ENCODE results near the gene ADD3. TPM values are rescaled to one million over a fixed set of nuclear protein-coding genes. Genes with fewer than 3 reads are reported as not detected.

Gene ADD3
- total and polyA plus RNA-seq, 4 experiments from 2014 or later, result 365 to 613 (median 449) TPM

- Histone ChIP-seq H3K9me3 (ENCODE audit: control insufficient read depth in 1 of 2, low read length in 2 of 2) (no peaks in the 10 kb centered on the region), H3K27ac (ENCODE audit: low read depth, low read length) (no peak overlapping the region), H3K4me3 (ENCODE audit: low read length in 2 of 2) (no peak overlapping the region), H3K36me3 (ENCODE audit: insufficient read depth, low read length) (no peaks in the 10 kb centered on the region), H3K27me3 (ENCODE audit: insufficient read depth, low read length) (peaks cover 30% of the 10 kb centered on the region), H3K4me1 (ENCODE audit: insufficient read depth, low read length) (peaks cover 18% of the 10 kb centered on the region)
- peaks cover 4 to 29% (median 18%) of the 10 kb centered on the region in 4 donors for H3K4me1 Mint-ChIP-seq
- no peak overlapping the region for H3K27ac Mint-ChIP-seq
- intact Hi-C loops (cut with micrococcal nuclease), result no loop called here
- no peaks in the 10 kb centered on the region for H3K9me3 Mint-ChIP-seq
- no peak for DNase-seq
- H3K27me3 Mint-ChIP-seq, result peaks cover 44 to 57% of the 10 kb centered on the region in 2 donors
- CTCF ChIA-PET (ENCODE audit: partially characterized antibody), result no interaction called here
- no peaks in the 10 kb centered on the region for H3K36me3 Mint-ChIP-seq
- POLR2A ChIA-PET (ENCODE audit: partially characterized antibody), result no interaction called here
- no peak overlapping the region for H3K4me3 Mint-ChIP-seq
These were observed 163.2 kb downstream of the ADD3 start for GRCh38 chr10:110171032-110171431.

DNA sequence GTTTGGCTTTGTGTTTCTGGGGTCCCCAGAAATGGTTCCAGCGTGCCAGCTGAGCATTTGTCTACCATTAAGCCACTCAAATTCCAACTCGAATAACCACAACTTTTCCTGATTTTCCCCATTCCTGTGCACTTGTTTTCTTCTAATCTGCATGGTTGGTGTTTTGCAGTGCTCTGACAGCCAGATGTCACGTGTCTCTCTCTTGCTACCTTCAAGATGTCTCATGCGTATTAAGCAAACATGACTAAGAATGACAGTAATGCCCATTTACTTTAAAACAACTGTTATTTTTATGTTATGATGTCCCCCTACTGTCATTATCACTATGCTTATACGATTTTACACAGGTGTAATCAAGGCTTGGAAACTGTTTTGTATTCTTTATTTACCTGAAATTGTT lies 164.4 kb downstream of the ADD3 start:
- Histone ChIP-seq H3K4me3 (ENCODE audit: low read length in 2 of 2) (no peak overlapping the region), H3K36me3 (ENCODE audit: insufficient read depth, low read length) (no peaks in the 10 kb centered on the region), H3K4me1 (ENCODE audit: insufficient read depth, low read length) (peaks cover 18% of the 10 kb centered on the region), H3K27me3 (ENCODE audit: insufficient read depth, low read length) (peaks cover 28% of the 10 kb centered on the region), H3K9me3 (ENCODE audit: control insufficient read depth in 1 of 2, low read length in 2 of 2) (no peaks in the 10 kb centered on the region), H3K27ac (ENCODE audit: low read depth, low read length) (no peak overlapping the region)
- no peak for DNase-seq
- POLR2A ChIA-PET (ENCODE audit: partially characterized antibody), result no interaction called here
- H3K27me3 Mint-ChIP-seq, result peaks cover 43 to 58% of the 10 kb centered on the region in 2 donors
- CTCF ChIA-PET (ENCODE audit: partially characterized antibody), result no interaction called here
- peaks cover 4 to 29% (median 21%) of the 10 kb centered on the region in 4 donors for H3K4me1 Mint-ChIP-seq
- intact Hi-C loops (cut with micrococcal nuclease), result no loop called here
- H3K36me3 Mint-ChIP-seq, result no peaks in the 10 kb centered on the region
- no peak overlapping the region for H3K27ac Mint-ChIP-seq
- no peaks in the 10 kb centered on the region for H3K9me3 Mint-ChIP-seq
- peak overlapping the region in 1 of 8 donors; percentile 41 for H3K4me3 Mint-ChIP-seq

- intact Hi-C loops (cut with micrococcal nuclease), result no loop called here
- no peak overlapping the region for H3K4me3 ChIP-seq (ENCODE audit: low read length in 2 of 2)
- no peaks in the 10 kb centered on the region for H3K9me3 ChIP-seq (ENCODE audit: control insufficient read depth in 1 of 2, low read length in 2 of 2)
- no peak overlapping the region for H3K27ac ChIP-seq (ENCODE audit: low read depth, low read length)
- no peak for DNase-seq
- H3K27ac Mint-ChIP-seq, result no peak overlapping the region
- no peaks in the 10 kb centered on the region for H3K36me3 Mint-ChIP-seq
- ChIA-PET POLR2A (ENCODE audit: partially characterized antibody) (interaction anchor here (0.6 kb wide), 1 partner anchor 89 kb away, joined by 3 read pairs; no protein-coding TSS in a partner anchor), CTCF (ENCODE audit: partially characterized antibody) (no interaction called here)
- no peak overlapping the region for H3K4me3 Mint-ChIP-seq
- H3K4me1 ChIP-seq (ENCODE audit: insufficient read depth, low read length), result peaks cover 8% of the 10 kb centered on the region
- no peaks in the 10 kb centered on the region for H3K9me3 Mint-ChIP-seq
- peaks cover 3 to 16% (median 10%) of the 10 kb centered on the region in 4 donors for H3K4me1 Mint-ChIP-seq
- peaks cover 15% of the 10 kb centered on the region for H3K27me3 ChIP-seq (ENCODE audit: insufficient read depth, low read length)
- H3K36me3 ChIP-seq (ENCODE audit: insufficient read depth, low read length), result no peaks in the 10 kb centered on the region
- H3K27me3 Mint-ChIP-seq, result peaks cover 39 to 44% of the 10 kb centered on the region in 2 donors
These were observed 166.4 kb downstream of the ADD3 start for GRCh38 chr10:110174201-110174600.

- POLR2A ChIA-PET (ENCODE audit: partially characterized antibody), result no interaction called here
- H3K4me1 ChIP-seq (ENCODE audit: insufficient read depth, low read length), result peaks cover 8% of the 10 kb centered on the region
- H3K36me3 ChIP-seq (ENCODE audit: insufficient read depth, low read length), result no peaks in the 10 kb centered on the region
- H3K9me3 ChIP-seq (ENCODE audit: control insufficient read depth in 1 of 2, low read length in 2 of 2), result no peaks in the 10 kb centered on the region
- Mint-ChIP-seq H3K27ac (no peak overlapping the region), H3K4me1 (peaks cover 3 to 11% (median 9%) of the 10 kb centered on the region in 4 donors), H3K9me3 (no peaks in the 10 kb centered on the region), H3K27me3 (peaks cover 33 to 42% of the 10 kb centered on the region in 2 donors), H3K36me3 (no peaks in the 10 kb centered on the region), H3K4me3 (no peak overlapping the region)
- H3K4me3 ChIP-seq (ENCODE audit: low read length in 2 of 2), result no peak overlapping the region
- H3K27me3 ChIP-seq (ENCODE audit: insufficient read depth, low read length), result peaks cover 9% of the 10 kb centered on the region
- no peak overlapping the region for H3K27ac ChIP-seq (ENCODE audit: low read depth, low read length)
- no peak for DNase-seq
- intact Hi-C loops (cut with micrococcal nuclease), result no loop called here
- CTCF ChIA-PET (ENCODE audit: partially characterized antibody), result no interaction called here
These were observed 167.0 kb downstream of the ADD3 start for GRCh38 chr10:110174816-110175215.

DNA sequence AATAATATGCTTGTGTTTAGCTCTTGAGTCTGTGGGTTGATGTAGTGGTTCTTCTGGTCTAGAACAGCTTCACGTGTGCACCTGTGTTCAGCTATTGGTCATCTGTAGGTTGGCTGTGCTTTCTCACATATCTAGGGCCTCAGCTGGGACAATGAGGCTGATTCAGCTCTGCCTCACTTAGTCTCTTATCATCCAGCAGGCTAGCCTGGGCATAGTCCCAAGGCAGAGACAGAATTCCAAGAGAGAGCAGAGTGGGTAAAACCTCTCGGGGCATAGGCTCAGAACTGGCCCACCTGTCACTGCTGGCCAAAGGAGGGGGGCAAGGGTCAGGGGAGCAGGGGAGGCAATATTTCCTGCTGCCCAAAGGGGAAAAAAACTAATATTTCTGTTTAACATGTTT lies 167.6 kb downstream of the ADD3 start:
- Histone ChIP-seq H3K4me3 (ENCODE audit: low read length in 2 of 2) (no peak overlapping the region), H3K36me3 (ENCODE audit: insufficient read depth, low read length) (no peaks in the 10 kb centered on the region), H3K9me3 (ENCODE audit: control insufficient read depth in 1 of 2, low read length in 2 of 2) (no peaks in the 10 kb centered on the region), H3K27me3 (ENCODE audit: insufficient read depth, low read length) (peaks cover 5% of the 10 kb centered on the region), H3K27ac (ENCODE audit: low read depth, low read length) (no peak overlapping the region), H3K4me1 (ENCODE audit: insufficient read depth, low read length) (peaks cover 7% of the 10 kb centered on the region)
- intact Hi-C loops (cut with micrococcal nuclease), result no loop called here
- ChIA-PET POLR2A (ENCODE audit: partially characterized antibody) (no interaction called here), CTCF (ENCODE audit: partially characterized antibody) (no interaction called here)
- Mint-ChIP-seq H3K27ac (no peak overlapping the region), H3K4me3 (no peak overlapping the region), H3K27me3 (peaks cover 29 to 38% of the 10 kb centered on the region in 2 donors), H3K4me1 (peaks cover 3 to 11% (median 5%) of the 10 kb centered on the region in 4 donors), H3K9me3 (no peaks in the 10 kb centered on the region), H3K36me3 (no peaks in the 10 kb centered on the region)
- no peak for DNase-seq

DNA sequence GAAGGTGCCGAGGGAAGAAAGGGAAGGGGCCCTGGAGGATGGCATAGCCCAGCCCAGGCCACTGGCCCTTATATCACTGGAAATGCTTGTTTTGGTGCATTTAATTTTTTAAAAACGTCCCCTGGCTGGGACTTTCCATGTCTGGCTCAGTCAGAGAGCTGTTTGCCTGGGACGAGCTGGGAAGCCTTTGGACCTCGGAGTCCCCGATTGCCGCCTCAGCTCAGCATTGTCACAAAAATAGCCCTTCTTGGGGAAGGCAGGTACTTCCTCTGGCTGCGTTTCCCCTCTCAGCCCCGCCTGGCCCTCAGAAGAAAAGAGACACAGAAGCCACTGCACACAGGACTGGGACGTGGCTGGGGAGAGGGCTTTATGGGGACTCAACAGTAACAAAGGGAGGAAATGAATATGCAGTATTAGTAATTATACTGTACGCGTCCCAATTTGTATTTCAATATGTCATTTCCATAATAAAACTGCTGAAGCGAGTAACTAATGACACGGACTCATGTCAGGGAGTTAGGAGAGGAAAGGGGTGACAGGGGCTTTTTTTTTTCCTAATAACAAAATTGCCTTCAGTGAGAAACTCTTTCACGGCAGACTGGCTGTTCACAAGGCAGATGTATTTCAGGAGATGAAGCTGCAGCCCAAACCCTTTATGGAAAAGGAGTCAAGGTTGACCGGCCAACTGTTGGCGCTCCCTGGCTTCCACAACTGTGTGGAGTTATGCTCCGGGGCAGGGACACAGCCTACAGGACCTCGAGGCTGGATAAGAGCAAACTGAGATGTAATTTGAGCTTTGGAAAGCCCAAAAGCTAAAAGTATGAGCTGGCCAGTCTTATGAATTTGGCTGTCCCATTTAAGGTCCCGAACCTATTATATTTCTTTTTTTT lies 168.6 kb downstream of the ADD3 start:
- no peak for DNase-seq
- peaks cover 25 to 32% of the 10 kb centered on the region in 2 donors for H3K27me3 Mint-ChIP-seq
- Histone ChIP-seq H3K27ac (ENCODE audit: low read depth, low read length) (no peak overlapping the region), H3K4me3 (ENCODE audit: low read length in 2 of 2) (no peak overlapping the region), H3K9me3 (ENCODE audit: control insufficient read depth in 1 of 2, low read length in 2 of 2) (no peaks in the 10 kb centered on the region), H3K27me3 (ENCODE audit: insufficient read depth, low read length) (peaks cover 5% of the 10 kb centered on the region), H3K4me1 (ENCODE audit: insufficient read depth, low read length) (no peaks in the 10 kb centered on the region), H3K36me3 (ENCODE audit: insufficient read depth, low read length) (no peaks in the 10 kb centered on the region)
- peaks cover 0 to 5% (median under 1%) of the 10 kb centered on the region in 4 donors for H3K4me1 Mint-ChIP-seq
- H3K9me3 Mint-ChIP-seq, result no peaks in the 10 kb centered on the region
- no peak overlapping the region for H3K4me3 Mint-ChIP-seq
- H3K27ac Mint-ChIP-seq, result no peak overlapping the region
- H3K36me3 Mint-ChIP-seq, result no peaks in the 10 kb centered on the region
- ChIA-PET POLR2A (ENCODE audit: partially characterized antibody) (no interaction called here), CTCF (ENCODE audit: partially characterized antibody) (no interaction called here)
- intact Hi-C loops (cut with micrococcal nuclease), result no loop called here

DNA sequence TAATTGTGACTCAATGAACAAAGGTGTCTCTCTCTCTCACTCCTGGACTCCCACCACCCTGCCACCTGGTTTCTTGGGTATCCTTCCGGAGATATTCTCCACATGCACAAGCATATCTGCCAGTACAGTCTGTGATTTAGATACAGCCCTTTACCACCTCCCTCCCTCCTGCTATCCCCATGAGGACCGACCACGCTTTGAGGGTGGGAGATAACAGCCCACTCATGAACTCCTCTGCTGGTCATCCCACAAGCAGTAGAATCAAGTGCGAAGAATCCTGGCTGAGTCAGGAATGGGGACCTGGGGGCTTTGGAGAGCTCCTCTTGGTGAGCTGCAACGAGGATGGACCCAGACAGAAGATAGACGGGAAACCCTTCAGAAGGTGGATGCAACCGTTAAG lies 171.4 kb downstream of the ADD3 start:
- H3K27ac ChIP-seq (ENCODE audit: low read depth, low read length), result no peak overlapping the region
- Mint-ChIP-seq H3K27ac (no peak overlapping the region), H3K4me3 (no peak overlapping the region), H3K36me3 (no peaks in the 10 kb centered on the region), H3K27me3 (peaks cover 13 to 19% of the 10 kb centered on the region in 2 donors), H3K4me1 (peaks cover 0 to 5% (median 0%) of the 10 kb centered on the region in 4 donors), H3K9me3 (no peaks in the 10 kb centered on the region)
- H3K9me3 ChIP-seq (ENCODE audit: control insufficient read depth in 1 of 2, low read length in 2 of 2), result no peaks in the 10 kb centered on the region
- intact Hi-C loops (cut with micrococcal nuclease), result no loop called here
- ChIA-PET CTCF (ENCODE audit: partially characterized antibody) (interaction anchor here (1.6 kb wide), 1 partner anchor 100 kb away, joined by 4 read pairs; no protein-coding TSS in a partner anchor), POLR2A (ENCODE audit: partially characterized antibody) (interaction anchor here (0.6 kb wide), 1 partner anchor 91 kb away, joined by 6 read pairs; no protein-coding TSS in a partner anchor)
- no peak overlapping the region for H3K4me3 ChIP-seq (ENCODE audit: low read length in 2 of 2)
- no peak for DNase-seq
- no peaks in the 10 kb centered on the region for H3K27me3 ChIP-seq (ENCODE audit: insufficient read depth, low read length)
- H3K4me1 ChIP-seq (ENCODE audit: insufficient read depth, low read length), result no peaks in the 10 kb centered on the region
- H3K36me3 ChIP-seq (ENCODE audit: insufficient read depth, low read length), result no peaks in the 10 kb centered on the region

Data from CD4-positive, alpha-beta memory T cell (primary cell).